ENCODE results near the gene RPP40.

- TF ChIP-seq CTCF (IDR thresholded peaks at IDR 0.05; ENCODE audit: insufficient read depth, low read length): no peak
- TF ChIP-seq GABPA (IDR thresholded peaks at IDR 0.05; ENCODE audit: low read depth): no peak
- TF ChIP-seq POLR2AphosphoS5 (IDR thresholded peaks at IDR 0.05; ENCODE audit: low read depth): no peak
These were observed 25.8 kb upstream of the RPP40 start for GRCh38 chr6:5029609-5030008.

Data from HL-60 (cell line).